Hippocampal formation (tissue), 2 donors: ENCODE measurements around the gene GNA14.
"Not testable (repeated sequence)": the region's sequence is repeated elsewhere in the genome, so short reads cannot be mapped to it uniquely, and the experiment has no call there.

Experiments
- DNase-seq, 2 donors: peaks; one replicate each; lab custom pipeline; 2025; lab: John Stamatoyannopoulos, UW

The GNA14 gene

GRCh38 chr9:77534376-77535057, 113.6 kb downstream of the GNA14 start:
- peak; percentile 36 to 86 for DNase-seq

- no peak for DNase-seq
These were observed 114.5 kb downstream of the GNA14 start for GRCh38 chr9:77533671-77534070.

- DNase-seq: no peak
These were observed 115.5 kb downstream of the GNA14 start for GRCh38 chr9:77532607-77533006.

GRCh38 chr9:77531400-77531799, 116.7 kb downstream of the GNA14 start:
- DNase-seq: no peak

- no peak for DNase-seq
These were observed 124.2 kb downstream of the GNA14 start for GRCh38 chr9:77523891-77524290.

- DNase-seq: peak; percentile 39 to 48
These were observed 127.0 kb downstream of the GNA14 start for GRCh38 chr9:77521091-77521490.

- no peak for DNase-seq
These were observed 129.4 kb downstream of the GNA14 start for GRCh38 chr9:77518688-77519087.

- no peak for DNase-seq
These were observed 131.3 kb downstream of the GNA14 start for GRCh38 chr9:77516781-77517180.

GRCh38 chr9:77514886-77515711, 133.0 kb downstream of the GNA14 start:
- peak in 1 of 2 donors; percentile 44 for DNase-seq

- DNase-seq: no peak
These were observed 134.7 kb downstream of the GNA14 start for GRCh38 chr9:77513457-77513856.

- DNase-seq: no peak
These were observed 135.2 kb downstream of the GNA14 start for GRCh38 chr9:77512876-77513275.

- DNase-seq: no peak
These were observed 136.6 kb downstream of the GNA14 start for GRCh38 chr9:77511525-77511924.

- DNase-seq: no peak
These were observed 137.5 kb downstream of the GNA14 start for GRCh38 chr9:77510666-77511065.

- no peak for DNase-seq
These were observed 139.7 kb downstream of the GNA14 start for GRCh38 chr9:77508396-77508795.

GRCh38 chr9:77507212-77507961, 140.7 kb downstream of the GNA14 start:
- DNase-seq: no peak

GRCh38 chr9:77505232-77505631, 142.9 kb downstream of the GNA14 start:
- DNase-seq: no peak

- no peak for DNase-seq
These were observed 145.6 kb downstream of the GNA14 start for GRCh38 chr9:77502568-77502967.

- DNase-seq: no peak
These were observed 149.2 kb downstream of the GNA14 start for GRCh38 chr9:77498891-77499290.

- no peak for DNase-seq
These were observed 150.6 kb downstream of the GNA14 start for GRCh38 chr9:77497322-77498198.

GRCh38 chr9:77495834-77496671, 152.1 kb downstream of the GNA14 start:
- DNase-seq: peak in 1 of 2 donors; percentile 47

- DNase-seq: not testable (repeated sequence)
These were observed 157.8 kb downstream of the GNA14 start for GRCh38 chr9:77490279-77490678.
